GM12878 (cell line): ENCODE results near the gene NES. TPM values are rescaled to one million over a fixed set of nuclear protein-coding genes. Genes with fewer than 3 reads are reported as not detected.

Experiments used
- ATAC-seq: fragments of 200-7000 bp; cut with Tn5 transposase; 3 replicates; pipeline ENCODE4 v1.9.1; 2020; ENCODE audit warnings: mild to moderate bottlenecking, moderate library complexity
- BruUV-seq: library from RNA; stranded (reverse); fragments of 400-500 nt; replicated peaks from 2 replicates; lab custom pipeline; 2021; lab: Mats Ljungman, UMichigan
- CTCF ChIA-PET: fragments of 300-600 bp; sonication (Branson Sonifier 250); formaldehyde crosslinking; extraction: SDS; loops from one replicate; lab custom pipeline; 2021; ENCODE audit warnings: inconsistent platforms; lab: Yijun Ruan, JAX
- POLR2A ChIA-PET: fragments of 350-600 bp; formaldehyde crosslinking; extraction: SDS; loops from one replicate; lab custom pipeline; 2021; ENCODE audit warnings: inconsistent platforms; lab: Charles Lee
- RAD21 ChIA-PET: fragments of 300-600 bp; sonication (Branson Sonifier 250); formaldehyde crosslinking; loops from one replicate; lab custom pipeline; 2023; ENCODE audit warnings: antibody characterized with exemption; ENCODE audit not compliant: unreplicated experiment; lab: Charles Lee
- SMC1A ChIA-PET: fragments of 300-600 bp; sonication (Branson Sonifier 250); formaldehyde crosslinking; loops from one replicate; lab custom pipeline; 2023; ENCODE audit not compliant: unreplicated experiment, uncharacterized antibody; lab: Charles Lee
- DNase-seq: peaks from one replicate; pipeline ENCODE4 v3.0.0-alpha.2; 2011; ENCODE audit warnings: low read depth, low spot score
- FAIRE-seq: peaks from 3 replicates; lab custom pipeline; 2011; peaks lifted over from hg19 to GRCh38; lab: Jason Lieb, UNC
- H2AFZ ChIP-seq: 2 replicates; pipeline ENCODE4 v1.6.0; 2011; ENCODE audit warnings: low read depth, low read length, control low read depth; ENCODE audit not compliant: control insufficient read depth
- H3K27ac ChIP-seq: 2 replicates; pipeline ENCODE4 v1.5.1; 2011; ENCODE audit warnings: control low read depth; ENCODE audit not compliant: control insufficient read depth, insufficient read depth
- H3K27me3 ChIP-seq, 2 experiments: replicated peaks in 1 of 2; 2 replicates each; pipeline versions ENCODE4 v1.6.0 to v1.6.1; 2011; ENCODE audit warnings: low read length in 1 of 2; ENCODE audit not compliant: control insufficient read depth in 2 of 2, insufficient read depth in 2 of 2
- H3K36me3 ChIP-seq, 2 experiments: 2 replicates each; pipeline ENCODE4 v1.5.1; 2011; ENCODE audit warnings: low read length in 1 of 2; ENCODE audit not compliant: control insufficient read depth in 2 of 2, insufficient read depth in 2 of 2
- H3K4me1 ChIP-seq: 2 replicates; pipeline ENCODE4 v1.6.1; 2011; ENCODE audit warnings: mild to moderate bottlenecking, low read length, moderate library complexity, mixed read lengths; ENCODE audit not compliant: control insufficient read depth, insufficient read depth
- H3K4me2 ChIP-seq: 2 replicates; pipeline ENCODE4 v1.6.0; 2011; ENCODE audit warnings: control low read depth; ENCODE audit not compliant: control insufficient read depth, insufficient read depth
- H3K4me3 ChIP-seq: fragments of 200-600 bp; sonication (generic); 2 replicates; pipeline ENCODE4 v1.5.1; 2016
- H3K79me2 ChIP-seq: 2 replicates; pipeline ENCODE4 v1.6.0; 2011; ENCODE audit warnings: low read length; ENCODE audit not compliant: control insufficient read depth, insufficient read depth
- H3K9ac ChIP-seq: 2 replicates; pipeline ENCODE4 v1.8.0; 2011; ENCODE audit warnings: low read length, control low read depth, mixed read lengths; ENCODE audit not compliant: control insufficient read depth, insufficient read depth
- H3K9me3 ChIP-seq: replicated peaks from 3 replicates; pipeline ENCODE4 v1.5.1; 2011; ENCODE audit warnings: mild to moderate bottlenecking, low read length; ENCODE audit not compliant: control insufficient read depth, insufficient read depth
- H4K20me1 ChIP-seq: 2 replicates; pipeline ENCODE4 v1.6.0; 2011; ENCODE audit not compliant: control insufficient read depth, insufficient read depth
- BCL11A ChIP-seq: IDR thresholded peaks from 2 replicates; pipeline ENCODE4 v1.6.1; 2011; ENCODE audit warnings: low read depth, low read length
- KAT2A ChIP-seq: conservative IDR thresholded peaks from 2 replicates; pipeline ENCODE4 v1.6.1; 2011; ENCODE audit warnings: low read depth, low read length; ENCODE audit not compliant: control insufficient read depth
- NFIC ChIP-seq: IDR thresholded peaks from 2 replicates; pipeline ENCODE4 v1.6.1; 2012; ENCODE audit warnings: low read depth, mild to moderate bottlenecking, inconsistent platforms, low read length, moderate library complexity
- RUNX3 ChIP-seq: IDR thresholded peaks from 2 replicates; pipeline ENCODE4 v1.6.1; 2012; ENCODE audit warnings: low read length, inconsistent platforms
- ZNF207 ChIP-seq: fragments of 450-650 bp; IDR thresholded peaks from 2 replicates; pipeline ENCODE4 v1.6.1; 2014; ENCODE audit warnings: antibody characterized with exemption, mild to moderate bottlenecking, borderline replicate concordance
- WGBS: methylation state at CpG from one replicate; pipeline ENCODE4 v1.1.6; 2016; ENCODE audit warnings: low lambda C conversion rate; ENCODE audit not compliant: insufficient replicate concordance, insufficient coverage; ENCODE audit errors: missing lambda C conversion rate; 5-methylcytosine and 5-hydroxymethylcytosine counted together
- in situ Hi-C: fragments of 300-500 bp; cut with MboI; formaldehyde crosslinking; loops from 9 replicates; pipeline ENCODE4 v1.14.3; 2018; ENCODE audit warnings: mixed read lengths
- intact Hi-C: fragments of 100-400 bp; cut with micrococcal nuclease; formaldehyde crosslinking; loops from one replicate; pipeline ENCODE4 v1.14.2; 2022; ENCODE audit not compliant: unreplicated experiment
- polyA plus RNA-seq, 11 experiments: library from polyadenylated mRNA; depleted of rRNA in 4 of 11; unstranded in 6 of 11; stranded (reverse) in 5 of 11; fragments of >200 nt; fragmentation: Nextera tagmentation in 4 of 11; fragmentation: Illumina TruSeq in 1 of 11; extraction: Ambion mirVana in 4 of 11; extraction: Trizol in 1 of 11; gene quantifications; 1 replicate in 1 of 11; 2 replicates in 10 of 11; pipeline versions ENCODE4 v1.2.1 to v1.2.3, GENCODE V29; 2011 to 2016; ENCODE audit warnings: inconsistent platforms in 2 of 11, missing spikeins in 2 of 11, low read depth in 1 of 11
- total RNA-seq, 4 experiments: library from RNA; depleted of rRNA in 3 of 4; stranded (reverse); fragments of >200 nt in 3 of 4; fragmentation: Illumina TruSeq in 1 of 4; extraction: Trizol in 1 of 4; gene quantifications; 2 replicates each; pipeline versions ENCODE4 v1.2.1 to v1.2.3, GENCODE V29; 2013 to 2021
- TF ChIP-seq, protein P1 (sequence below): fragments of 450-650 bp; IDR thresholded peaks from 2 replicates; pipeline ENCODE4 v1.6.1; 2016; ENCODE audit warnings: mild to moderate bottlenecking
- TF ChIP-seq, protein P2 (sequence below): IDR thresholded peaks from 2 replicates; pipeline ENCODE4 v1.6.1; 2012; ENCODE audit warnings: improper control_type of control experiment, low read depth, low read length; ENCODE audit not compliant: insufficient replicate concordance
- TF ChIP-seq, protein P3 (sequence below): fragments of 150-350 bp; IDR thresholded peaks from 2 replicates; pipeline ENCODE4 v1.6.1; 2016; ENCODE audit warnings: low read depth, low read length

The NES gene
- total and polyA plus RNA-seq, 10 of the 15 experiments (the other 5 are each of a cell fraction or from before 2014, with no cell fraction given), result under 0.01 to 0.15 (median 0.02) TPM; not detected in 4

DNA sequence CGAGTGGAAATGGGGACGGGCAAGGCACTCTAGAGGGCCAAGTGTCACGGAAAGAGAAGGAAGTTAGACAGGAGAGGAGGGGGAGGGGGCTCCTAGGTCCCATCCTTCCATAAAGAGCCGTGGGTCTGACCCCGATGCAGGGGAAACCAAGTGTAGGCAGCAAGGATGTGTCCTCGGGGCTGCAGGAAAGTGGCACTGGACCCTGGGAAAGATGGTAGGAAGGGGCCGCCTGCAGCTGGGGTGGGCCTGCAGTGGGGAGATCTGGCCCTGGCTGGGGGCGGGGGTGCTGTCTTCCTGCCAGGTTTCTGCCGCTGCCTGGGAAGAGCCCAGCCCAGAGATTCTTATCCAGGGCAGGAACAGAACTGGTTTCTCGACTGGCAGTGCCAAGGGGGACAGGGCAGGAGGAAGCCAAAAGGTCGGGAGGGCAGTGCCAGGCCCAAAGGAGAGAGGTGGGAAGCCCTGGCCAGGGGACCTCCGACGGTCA lies 15.3 kb upstream of the NES start (continued):
- TF ChIP-seq, protein P1, sequence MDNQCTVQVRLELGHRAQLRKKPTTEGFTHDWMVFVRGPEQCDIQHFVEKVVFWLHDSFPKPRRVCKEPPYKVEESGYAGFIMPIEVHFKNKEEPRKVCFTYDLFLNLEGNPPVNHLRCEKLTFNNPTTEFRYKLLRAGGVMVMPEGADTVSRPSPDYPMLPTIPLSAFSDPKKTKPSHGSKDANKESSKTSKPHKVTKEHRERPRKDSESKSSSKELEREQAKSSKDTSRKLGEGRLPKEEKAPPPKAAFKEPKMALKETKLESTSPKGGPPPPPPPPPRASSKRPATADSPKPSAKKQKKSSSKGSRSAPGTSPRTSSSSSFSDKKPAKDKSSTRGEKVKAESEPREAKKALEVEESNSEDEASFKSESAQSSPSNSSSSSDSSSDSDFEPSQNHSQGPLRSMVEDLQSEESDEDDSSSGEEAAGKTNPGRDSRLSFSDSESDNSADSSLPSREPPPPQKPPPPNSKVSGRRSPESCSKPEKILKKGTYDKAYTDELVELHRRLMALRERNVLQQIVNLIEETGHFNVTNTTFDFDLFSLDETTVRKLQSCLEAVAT, result no peak
- TF ChIP-seq NFIC, result no peak
- TF ChIP-seq, all 136 proteins: peak for 0

DNA sequence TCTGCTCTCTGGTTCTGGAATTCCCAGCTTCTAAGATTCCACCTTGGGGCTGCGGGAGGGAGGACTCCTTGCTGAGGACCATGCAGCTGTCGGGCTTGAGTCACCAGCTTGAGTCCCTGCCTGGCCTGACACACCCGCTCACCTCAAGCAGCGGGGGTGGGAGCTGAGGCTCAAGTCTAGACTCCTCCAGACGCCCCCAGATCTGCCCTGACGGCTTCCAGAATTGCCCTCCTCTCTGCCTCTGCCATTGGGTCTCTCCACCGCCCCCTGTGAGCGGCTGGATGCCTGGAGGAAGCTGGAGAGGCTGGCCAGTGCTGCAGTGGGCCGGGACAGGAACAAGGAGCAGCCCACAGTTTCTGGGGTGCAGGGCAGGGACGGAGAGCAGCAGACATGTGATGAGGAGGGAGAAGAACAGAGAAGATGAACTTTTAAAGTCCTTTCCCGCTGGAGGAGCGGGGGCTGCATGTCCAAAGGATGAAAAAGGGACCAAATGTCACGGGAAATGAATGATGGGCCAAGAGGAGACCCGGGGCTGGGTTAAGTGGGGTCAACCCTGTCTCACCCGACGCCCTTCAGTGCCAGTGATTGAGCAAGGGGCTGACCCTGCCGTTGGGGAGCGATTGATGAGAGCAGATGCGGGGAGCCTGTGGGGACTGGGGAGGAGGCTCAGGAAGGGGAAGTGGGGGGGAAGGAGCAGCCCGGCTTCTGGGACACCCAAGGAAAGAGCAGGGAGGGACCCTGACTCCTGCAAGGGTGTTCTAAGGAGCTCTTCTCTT lies 14.6 kb upstream of the NES start:
- no peak overlapping the region for H3K27ac ChIP-seq
- no peaks in the 10 kb centered on the region for H3K9me3 ChIP-seq
- DNase-seq, result no peak
- H3K27me3 ChIP-seq, result peaks cover 18 to 33% of the 10 kb centered on the region in 2 experiments
- 6% methylated on average over 16 of the region's 20 CpGs for WGBS
- no peaks in the 10 kb centered on the region for H3K4me1 ChIP-seq
- no peak overlapping the region for H3K4me2 ChIP-seq
- intact Hi-C loops (no loop called here), in situ Hi-C loops (no loop called here)
- ATAC-seq, result no peak
- H2AFZ ChIP-seq, result no peak overlapping the region
- H3K4me3 ChIP-seq, result no peak overlapping the region
- RAD21 ChIA-PET, result interaction anchor here (4.3 to 10.2 kb wide), 3 partner anchors 15 to 168 kb away, joined by 28 to 173 read pairs (median 57); partner anchors contain the start of genes CRABP2, INSRR, ISG20L2 and METTL25B
- no TSS peak for BruUV-seq
- FAIRE-seq, result no peak
- POLR2A ChIA-PET, result interaction anchor here (0.7 kb wide), 1 partner anchor 34 kb away, joined by 3 read pairs; no protein-coding TSS in a partner anchor
- no peaks in the 10 kb centered on the region for H3K79me2 ChIP-seq
- SMC1A ChIA-PET, result interaction anchor here (1.1 to 4.0 kb wide), 3 partner anchors 15 to 169 kb away, joined by 3 to 168 read pairs (median 29); partner anchors contain the start of genes ISG20L2, METTL25B and NTRK1
- no peak overlapping the region for H3K9ac ChIP-seq
- no peaks in the 10 kb centered on the region for H3K36me3 ChIP-seq
- CTCF ChIA-PET, result interaction anchor here (1.0 to 11.1 kb wide), 9 partner anchors 9 to 199 kb away, joined by 3 to 433 read pairs (median 68); partner anchors contain the start of genes CRABP2, INSRR, ISG20L2 and METTL25B
- H4K20me1 ChIP-seq, result peaks cover 4% of the 10 kb centered on the region; the same call in 1 of the 2 replicates
- no peak for TF ChIP-seq BCL11A
- no peak for TF ChIP-seq KAT2A
- TF ChIP-seq ZNF207, result no peak
- no peak for TF ChIP-seq RUNX3
- TF ChIP-seq, protein P2, sequence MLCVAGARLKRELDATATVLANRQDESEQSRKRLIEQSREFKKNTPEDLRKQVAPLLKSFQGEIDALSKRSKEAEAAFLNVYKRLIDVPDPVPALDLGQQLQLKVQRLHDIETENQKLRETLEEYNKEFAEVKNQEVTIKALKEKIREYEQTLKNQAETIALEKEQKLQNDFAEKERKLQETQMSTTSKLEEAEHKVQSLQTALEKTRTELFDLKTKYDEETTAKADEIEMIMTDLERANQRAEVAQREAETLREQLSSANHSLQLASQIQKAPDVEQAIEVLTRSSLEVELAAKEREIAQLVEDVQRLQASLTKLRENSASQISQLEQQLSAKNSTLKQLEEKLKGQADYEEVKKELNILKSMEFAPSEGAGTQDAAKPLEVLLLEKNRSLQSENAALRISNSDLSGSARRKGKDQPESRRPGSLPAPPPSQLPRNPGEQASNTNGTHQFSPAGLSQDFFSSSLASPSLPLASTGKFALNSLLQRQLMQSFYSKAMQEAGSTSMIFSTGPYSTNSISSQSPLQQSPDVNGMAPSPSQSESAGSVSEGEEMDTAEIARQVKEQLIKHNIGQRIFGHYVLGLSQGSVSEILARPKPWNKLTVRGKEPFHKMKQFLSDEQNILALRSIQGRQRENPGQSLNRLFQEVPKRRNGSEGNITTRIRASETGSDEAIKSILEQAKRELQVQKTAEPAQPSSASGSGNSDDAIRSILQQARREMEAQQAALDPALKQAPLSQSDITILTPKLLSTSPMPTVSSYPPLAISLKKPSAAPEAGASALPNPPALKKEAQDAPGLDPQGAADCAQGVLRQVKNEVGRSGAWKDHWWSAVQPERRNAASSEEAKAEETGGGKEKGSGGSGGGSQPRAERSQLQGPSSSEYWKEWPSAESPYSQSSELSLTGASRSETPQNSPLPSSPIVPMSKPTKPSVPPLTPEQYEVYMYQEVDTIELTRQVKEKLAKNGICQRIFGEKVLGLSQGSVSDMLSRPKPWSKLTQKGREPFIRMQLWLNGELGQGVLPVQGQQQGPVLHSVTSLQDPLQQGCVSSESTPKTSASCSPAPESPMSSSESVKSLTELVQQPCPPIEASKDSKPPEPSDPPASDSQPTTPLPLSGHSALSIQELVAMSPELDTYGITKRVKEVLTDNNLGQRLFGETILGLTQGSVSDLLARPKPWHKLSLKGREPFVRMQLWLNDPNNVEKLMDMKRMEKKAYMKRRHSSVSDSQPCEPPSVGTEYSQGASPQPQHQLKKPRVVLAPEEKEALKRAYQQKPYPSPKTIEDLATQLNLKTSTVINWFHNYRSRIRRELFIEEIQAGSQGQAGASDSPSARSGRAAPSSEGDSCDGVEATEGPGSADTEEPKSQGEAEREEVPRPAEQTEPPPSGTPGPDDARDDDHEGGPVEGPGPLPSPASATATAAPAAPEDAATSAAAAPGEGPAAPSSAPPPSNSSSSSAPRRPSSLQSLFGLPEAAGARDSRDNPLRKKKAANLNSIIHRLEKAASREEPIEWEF, result no peak
- TF ChIP-seq, protein P3, sequence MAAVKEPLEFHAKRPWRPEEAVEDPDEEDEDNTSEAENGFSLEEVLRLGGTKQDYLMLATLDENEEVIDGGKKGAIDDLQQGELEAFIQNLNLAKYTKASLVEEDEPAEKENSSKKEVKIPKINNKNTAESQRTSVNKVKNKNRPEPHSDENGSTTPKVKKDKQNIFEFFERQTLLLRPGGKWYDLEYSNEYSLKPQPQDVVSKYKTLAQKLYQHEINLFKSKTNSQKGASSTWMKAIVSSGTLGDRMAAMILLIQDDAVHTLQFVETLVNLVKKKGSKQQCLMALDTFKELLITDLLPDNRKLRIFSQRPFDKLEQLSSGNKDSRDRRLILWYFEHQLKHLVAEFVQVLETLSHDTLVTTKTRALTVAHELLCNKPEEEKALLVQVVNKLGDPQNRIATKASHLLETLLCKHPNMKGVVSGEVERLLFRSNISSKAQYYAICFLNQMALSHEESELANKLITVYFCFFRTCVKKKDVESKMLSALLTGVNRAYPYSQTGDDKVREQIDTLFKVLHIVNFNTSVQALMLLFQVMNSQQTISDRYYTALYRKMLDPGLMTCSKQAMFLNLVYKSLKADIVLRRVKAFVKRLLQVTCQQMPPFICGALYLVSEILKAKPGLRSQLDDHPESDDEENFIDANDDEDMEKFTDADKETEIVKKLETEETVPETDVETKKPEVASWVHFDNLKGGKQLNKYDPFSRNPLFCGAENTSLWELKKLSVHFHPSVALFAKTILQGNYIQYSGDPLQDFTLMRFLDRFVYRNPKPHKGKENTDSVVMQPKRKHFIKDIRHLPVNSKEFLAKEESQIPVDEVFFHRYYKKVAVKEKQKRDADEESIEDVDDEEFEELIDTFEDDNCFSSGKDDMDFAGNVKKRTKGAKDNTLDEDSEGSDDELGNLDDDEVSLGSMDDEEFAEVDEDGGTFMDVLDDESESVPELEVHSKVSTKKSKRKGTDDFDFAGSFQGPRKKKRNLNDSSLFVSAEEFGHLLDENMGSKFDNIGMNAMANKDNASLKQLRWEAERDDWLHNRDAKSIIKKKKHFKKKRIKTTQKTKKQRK, result no peak
